ENCODE data around the gene U2AF2.

The U2AF2 gene

DNA sequence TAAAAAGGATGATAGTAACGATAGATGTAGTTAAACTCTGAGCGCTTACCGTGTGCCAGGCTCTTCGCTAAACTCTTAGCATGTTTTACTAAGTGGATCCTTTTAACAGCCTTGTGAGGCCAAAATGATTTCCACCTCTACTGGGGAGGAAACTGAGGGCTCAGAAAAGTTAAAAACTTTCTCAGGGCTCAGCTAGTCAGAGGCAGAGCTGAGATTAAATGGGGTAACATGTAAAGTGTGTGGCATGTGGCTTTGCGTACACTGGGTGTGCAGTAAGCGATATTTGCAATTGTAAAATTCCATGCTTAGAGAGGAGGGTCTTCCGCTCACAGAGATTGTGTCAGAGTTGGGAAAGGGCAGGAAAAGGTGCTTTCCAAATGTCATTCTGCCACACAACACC lies 1.7 kb downstream of the U2AF2 start:
- TF ChIP-seq, protein P1, sequence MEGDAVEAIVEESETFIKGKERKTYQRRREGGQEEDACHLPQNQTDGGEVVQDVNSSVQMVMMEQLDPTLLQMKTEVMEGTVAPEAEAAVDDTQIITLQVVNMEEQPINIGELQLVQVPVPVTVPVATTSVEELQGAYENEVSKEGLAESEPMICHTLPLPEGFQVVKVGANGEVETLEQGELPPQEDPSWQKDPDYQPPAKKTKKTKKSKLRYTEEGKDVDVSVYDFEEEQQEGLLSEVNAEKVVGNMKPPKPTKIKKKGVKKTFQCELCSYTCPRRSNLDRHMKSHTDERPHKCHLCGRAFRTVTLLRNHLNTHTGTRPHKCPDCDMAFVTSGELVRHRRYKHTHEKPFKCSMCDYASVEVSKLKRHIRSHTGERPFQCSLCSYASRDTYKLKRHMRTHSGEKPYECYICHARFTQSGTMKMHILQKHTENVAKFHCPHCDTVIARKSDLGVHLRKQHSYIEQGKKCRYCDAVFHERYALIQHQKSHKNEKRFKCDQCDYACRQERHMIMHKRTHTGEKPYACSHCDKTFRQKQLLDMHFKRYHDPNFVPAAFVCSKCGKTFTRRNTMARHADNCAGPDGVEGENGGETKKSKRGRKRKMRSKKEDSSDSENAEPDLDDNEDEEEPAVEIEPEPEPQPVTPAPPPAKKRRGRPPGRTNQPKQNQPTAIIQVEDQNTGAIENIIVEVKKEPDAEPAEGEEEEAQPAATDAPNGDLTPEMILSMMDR (IDR thresholded peaks at IDR 0.05; ENCODE audit: poor library complexity, severe bottlenecking) = no peak
- no peaks in the 10 kb centered on the region for H3K9me3 ChIP-seq (ENCODE audit: severe bottlenecking)
- H3K4me3 ChIP-seq (ENCODE audit: severe bottlenecking) = peak overlapping the region; percentile 78
- H3K36me3 ChIP-seq (ENCODE audit: low read depth) = peaks cover 42% of the 10 kb centered on the region
- peak overlapping the region; percentile 93 for H3K27ac ChIP-seq (ENCODE audit: poor library complexity, severe bottlenecking)
- ATAC-seq (ENCODE audit: low read depth) (no peak), DNase-seq (ENCODE audit: low spot score) (no peak)
- H3K27me3 ChIP-seq (ENCODE audit: insufficient read depth, poor library complexity, severe bottlenecking) = no peaks in the 10 kb centered on the region
- H3K4me1 ChIP-seq (ENCODE audit: insufficient read depth, poor library complexity, severe bottlenecking) = peaks cover 4% of the 10 kb centered on the region

DNA sequence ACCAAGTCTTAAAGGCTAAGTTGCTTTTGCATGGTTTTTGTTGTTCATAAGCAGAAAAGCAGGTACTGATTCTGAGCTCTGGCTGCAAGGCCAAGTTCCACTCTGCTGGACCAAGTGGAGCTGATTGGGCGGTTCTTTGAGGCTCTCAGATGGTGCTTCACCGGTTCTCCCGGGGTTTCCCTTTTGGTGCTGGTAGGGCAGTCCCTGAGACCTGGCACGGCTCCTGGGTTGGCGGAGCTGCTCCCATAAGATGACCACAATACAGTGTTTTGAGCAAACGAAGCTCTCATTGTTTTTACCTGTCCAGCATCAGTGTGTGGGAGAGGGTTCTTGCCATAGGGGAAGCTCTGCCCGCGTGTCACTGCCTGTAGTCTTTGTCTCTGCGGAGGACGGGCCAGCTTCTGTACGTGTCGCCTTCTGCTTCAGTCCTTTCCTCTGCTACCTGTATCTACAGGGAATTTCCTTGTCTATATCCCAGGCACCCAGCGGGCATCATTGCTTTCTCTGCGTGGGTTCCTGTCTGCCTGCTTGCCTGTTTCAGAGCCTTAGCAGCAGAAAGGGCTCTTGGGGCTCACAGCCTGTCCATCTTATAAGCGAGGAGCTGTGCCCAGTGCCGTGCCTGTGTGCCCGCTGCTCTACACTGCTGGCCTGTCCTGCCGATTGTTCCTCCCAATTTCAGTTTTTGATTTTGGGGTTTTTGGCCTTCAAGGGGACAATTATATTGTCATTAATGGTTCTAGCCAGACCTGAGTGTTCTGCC lies 2.3 kb downstream of the U2AF2 start:
- Histone ChIP-seq H3K4me3 (ENCODE audit: severe bottlenecking) (peak overlapping the region; percentile 78), H3K4me1 (ENCODE audit: insufficient read depth, poor library complexity, severe bottlenecking) (peaks cover 4% of the 10 kb centered on the region), H3K9me3 (ENCODE audit: severe bottlenecking) (no peaks in the 10 kb centered on the region), H3K27me3 (ENCODE audit: insufficient read depth, poor library complexity, severe bottlenecking) (no peaks in the 10 kb centered on the region), H3K36me3 (ENCODE audit: low read depth) (peaks cover 47% of the 10 kb centered on the region), H3K27ac (ENCODE audit: poor library complexity, severe bottlenecking) (peak overlapping the region; percentile 93)
- TF ChIP-seq, protein P1 (IDR thresholded peaks at IDR 0.05; ENCODE audit: poor library complexity, severe bottlenecking) = no peak
- ATAC-seq (ENCODE audit: low read depth) (no peak), DNase-seq (ENCODE audit: low spot score) (peak; percentile 42)

DNA sequence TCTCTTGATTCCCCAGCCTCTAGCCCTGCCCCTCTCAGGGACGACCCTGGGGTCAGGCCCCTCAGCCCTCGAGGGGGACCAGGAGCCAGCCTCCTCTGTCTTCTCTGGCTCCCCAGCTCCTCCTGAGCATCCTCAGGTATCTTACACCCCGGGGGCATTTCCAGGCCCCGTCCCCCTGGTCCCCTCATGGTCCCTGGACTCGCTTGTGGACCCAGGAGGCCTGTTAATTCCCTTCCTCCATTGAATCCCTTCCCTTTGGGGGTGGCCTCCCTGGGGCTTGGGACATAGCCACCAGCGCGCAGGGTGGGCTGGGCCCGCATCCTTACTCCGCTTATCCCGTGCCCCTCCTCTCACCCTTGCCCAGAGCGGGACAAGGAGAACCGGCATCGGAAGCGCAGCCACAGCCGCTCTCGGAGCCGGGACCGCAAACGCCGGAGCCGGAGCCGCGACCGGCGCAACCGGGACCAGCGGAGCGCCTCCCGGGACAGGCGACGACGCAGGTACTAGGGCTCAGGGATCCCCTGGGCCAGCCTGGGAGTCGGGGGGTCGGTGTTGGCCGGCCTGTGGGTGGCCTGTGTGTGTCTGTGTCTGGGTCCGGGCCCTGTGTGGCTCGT lies 4.1 kb downstream of the U2AF2 start:
- H3K4me1 ChIP-seq (ENCODE audit: insufficient read depth, poor library complexity, severe bottlenecking) = peaks cover 4% of the 10 kb centered on the region
- no peak overlapping the region for H3K27ac ChIP-seq (ENCODE audit: poor library complexity, severe bottlenecking)
- no peaks in the 10 kb centered on the region for H3K9me3 ChIP-seq (ENCODE audit: severe bottlenecking)
- peaks cover 63% of the 10 kb centered on the region for H3K36me3 ChIP-seq (ENCODE audit: low read depth)
- no peak overlapping the region for H3K4me3 ChIP-seq (ENCODE audit: severe bottlenecking)
- ATAC-seq (ENCODE audit: low read depth) = no peak
- TF ChIP-seq, protein P1 (IDR thresholded peaks at IDR 0.05; ENCODE audit: poor library complexity, severe bottlenecking) = no peak
- H3K27me3 ChIP-seq (ENCODE audit: insufficient read depth, poor library complexity, severe bottlenecking) = no peaks in the 10 kb centered on the region
- DNase-seq (ENCODE audit: low spot score) = peak; percentile 41

DNA sequence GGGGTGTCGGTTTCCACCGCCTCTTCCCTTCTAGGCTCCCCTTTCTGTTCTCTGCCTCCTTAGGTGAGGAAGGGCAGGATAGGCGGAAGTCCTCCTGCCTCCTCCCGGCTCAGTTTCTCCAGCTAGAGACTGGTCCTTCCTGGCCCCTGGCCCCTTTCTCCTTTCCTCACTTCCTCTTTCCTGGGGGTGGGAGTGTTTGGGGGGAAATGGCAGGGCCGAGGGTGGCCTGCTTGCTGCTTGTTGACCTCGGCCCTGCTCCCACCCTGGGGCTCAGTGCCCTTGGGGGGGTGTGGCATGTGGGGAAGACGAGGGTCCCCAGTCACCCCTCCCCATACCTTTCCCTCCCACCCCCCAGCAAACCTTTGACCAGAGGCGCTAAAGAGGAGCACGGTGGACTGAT lies 5.0 kb downstream of the U2AF2 start:
- Histone ChIP-seq H3K27me3 (ENCODE audit: insufficient read depth, poor library complexity, severe bottlenecking) (no peaks in the 10 kb centered on the region), H3K4me1 (ENCODE audit: insufficient read depth, poor library complexity, severe bottlenecking) (peaks cover 4% of the 10 kb centered on the region), H3K9me3 (ENCODE audit: severe bottlenecking) (no peaks in the 10 kb centered on the region), H3K27ac (ENCODE audit: poor library complexity, severe bottlenecking) (no peak overlapping the region), H3K4me3 (ENCODE audit: severe bottlenecking) (no peak overlapping the region), H3K36me3 (ENCODE audit: low read depth) (peaks cover 72% of the 10 kb centered on the region)
- DNase-seq (ENCODE audit: low spot score) (no peak), ATAC-seq (ENCODE audit: low read depth) (no peak)
- TF ChIP-seq, protein P1 (IDR thresholded peaks at IDR 0.05; ENCODE audit: poor library complexity, severe bottlenecking) = no peak

DNA sequence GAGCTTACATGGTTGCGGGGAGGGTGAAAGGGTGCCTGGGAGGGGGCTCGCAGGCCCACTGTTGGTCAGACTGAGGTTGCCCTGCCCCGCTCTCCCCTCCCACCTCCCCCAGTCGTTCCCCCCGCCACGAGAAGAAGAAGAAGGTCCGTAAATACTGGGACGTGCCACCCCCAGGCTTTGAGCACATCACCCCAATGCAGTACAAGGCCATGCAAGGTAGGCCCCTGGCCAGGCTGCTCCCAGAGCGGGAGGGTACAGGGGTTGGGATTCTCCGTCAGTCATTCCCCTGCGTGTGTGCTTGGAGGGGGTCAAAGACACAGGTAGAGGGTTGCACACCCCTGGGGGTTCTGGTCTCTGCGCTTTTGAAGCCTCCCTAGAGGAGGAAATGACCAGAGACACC lies 5.6 kb downstream of the U2AF2 start:
- no peaks in the 10 kb centered on the region for H3K27me3 ChIP-seq (ENCODE audit: insufficient read depth, poor library complexity, severe bottlenecking)
- no peak overlapping the region for H3K4me3 ChIP-seq (ENCODE audit: severe bottlenecking)
- H3K9me3 ChIP-seq (ENCODE audit: severe bottlenecking) = no peaks in the 10 kb centered on the region
- H3K36me3 ChIP-seq (ENCODE audit: low read depth) = peaks cover 74% of the 10 kb centered on the region
- H3K27ac ChIP-seq (ENCODE audit: poor library complexity, severe bottlenecking) = no peak overlapping the region
- H3K4me1 ChIP-seq (ENCODE audit: insufficient read depth, poor library complexity, severe bottlenecking) = peaks cover 4% of the 10 kb centered on the region
- ATAC-seq (ENCODE audit: low read depth) (no peak), DNase-seq (ENCODE audit: low spot score) (no peak)
- TF ChIP-seq, protein P1 (IDR thresholded peaks at IDR 0.05; ENCODE audit: poor library complexity, severe bottlenecking) = no peak

Measured in RWPE2 (cell line).